PFSK-1 (cell line): Measurements from ENCODE around the gene PRLR.

Experiments used
- FOXP2 ChIP-seq: optimal IDR thresholded peaks from 2 replicates; pipeline ENCODE3; 2011; ENCODE audit warnings: borderline replicate concordance, control low read depth, inconsistent platforms; ENCODE audit not compliant: insufficient read depth; ENCODE audit errors: extremely low read length, extremely low read depth
- POLR2AphosphoS5 ChIP-seq: IDR thresholded peaks from 2 replicates; pipeline ENCODE4 v1.6.1; 2012; ENCODE audit warnings: low read depth, mild to moderate bottlenecking, control low read depth, low read length, moderate library complexity
- REST ChIP-seq, 2 experiments: IDR thresholded peaks; 2 replicates each; pipeline versions ENCODE4 v1.6.1 to v1.8.0; 2011 to 2012; ENCODE audit warnings: low read depth in 2 of 2, low read length in 2 of 2, control low read depth in 1 of 2, inconsistent platforms in 1 of 2, mild to moderate bottlenecking in 1 of 2, moderate library complexity in 1 of 2; ENCODE audit not compliant: insufficient read depth in 1 of 2
- SIN3A ChIP-seq: IDR thresholded peaks from 2 replicates; pipeline ENCODE4 v1.6.1; 2012; ENCODE audit warnings: mild to moderate bottlenecking, low read length, moderate library complexity, borderline replicate concordance; ENCODE audit not compliant: insufficient read depth
- TAF1 ChIP-seq: IDR thresholded peaks from 2 replicates; pipeline ENCODE4 v1.6.1; 2012; ENCODE audit warnings: low read length, control low read depth, borderline replicate concordance; ENCODE audit not compliant: insufficient read depth

Gene PRLR

DNA sequence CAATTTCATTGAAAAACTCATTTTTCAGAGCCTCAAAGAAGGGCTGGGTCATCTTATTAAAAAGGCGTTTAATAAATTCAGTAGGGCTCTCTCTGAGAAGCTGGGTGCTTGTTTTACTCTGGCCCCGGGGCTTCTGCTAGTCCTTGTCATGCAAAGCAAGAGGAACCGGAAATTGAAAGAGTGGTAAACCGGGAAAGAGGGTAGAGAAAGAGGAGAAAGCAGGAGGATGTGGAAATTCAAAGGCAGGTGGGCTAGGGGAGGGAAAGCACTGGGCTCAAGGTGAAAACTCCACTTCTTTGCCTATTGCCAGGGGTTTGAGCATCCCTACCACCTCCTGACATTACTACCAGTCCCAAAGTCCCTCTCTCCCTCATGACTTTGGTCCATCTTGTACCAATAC is 118.0 kb downstream of the PRLR start:
- TF ChIP-seq FOXP2 (no peak), POLR2AphosphoS5 (no peak), SIN3A (no peak)

DNA sequence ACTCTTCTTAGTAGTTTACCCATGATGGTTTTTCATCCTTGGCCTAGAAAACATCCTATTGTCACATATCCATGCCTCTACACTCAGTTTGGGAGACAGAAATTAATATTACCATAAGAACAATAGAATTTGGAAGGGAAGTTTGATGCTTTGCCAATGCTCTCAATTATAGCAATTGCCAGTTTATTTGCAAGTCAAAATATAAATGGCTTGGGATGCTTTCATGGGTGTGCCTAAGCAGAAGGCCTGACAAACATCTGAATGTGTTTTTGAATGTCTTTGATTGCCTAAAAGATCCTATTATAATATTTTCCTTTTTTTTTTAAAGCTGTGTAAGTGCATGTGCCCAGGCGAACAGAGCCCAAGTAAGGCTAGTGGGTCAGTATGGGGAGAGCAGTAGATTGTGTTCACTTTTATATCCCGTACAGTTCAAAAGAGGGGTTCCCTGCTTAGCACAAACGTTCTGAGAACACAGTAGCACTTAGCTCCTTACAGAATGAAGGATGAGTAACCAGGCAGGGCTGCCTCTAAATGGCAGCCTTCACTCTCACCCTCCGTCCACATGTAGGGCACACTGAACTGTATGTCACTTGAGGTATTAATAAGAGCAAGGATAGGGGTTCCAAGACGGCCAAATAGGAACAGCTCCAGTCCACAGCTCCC is 126.5 kb downstream of the PRLR start:
- TF ChIP-seq FOXP2: no peak
- TF ChIP-seq REST (IDR thresholded peaks at IDR 0.05; ENCODE audit: insufficient read depth in 1 of 2, low read depth in 2 of 2, low read length in 2 of 2): no peak
- no peak for TF ChIP-seq TAF1
- TF ChIP-seq POLR2AphosphoS5: no peak
- TF ChIP-seq SIN3A: no peak

- TF ChIP-seq TAF1 (no peak), REST (IDR thresholded peaks at IDR 0.05; ENCODE audit: insufficient read depth in 1 of 2, low read depth in 2 of 2, low read length in 2 of 2) (no peak), FOXP2 (no peak), SIN3A (no peak), POLR2AphosphoS5 (no peak)
These were observed 129.3 kb downstream of the PRLR start for GRCh38 chr5:35101016-35101415.

DNA sequence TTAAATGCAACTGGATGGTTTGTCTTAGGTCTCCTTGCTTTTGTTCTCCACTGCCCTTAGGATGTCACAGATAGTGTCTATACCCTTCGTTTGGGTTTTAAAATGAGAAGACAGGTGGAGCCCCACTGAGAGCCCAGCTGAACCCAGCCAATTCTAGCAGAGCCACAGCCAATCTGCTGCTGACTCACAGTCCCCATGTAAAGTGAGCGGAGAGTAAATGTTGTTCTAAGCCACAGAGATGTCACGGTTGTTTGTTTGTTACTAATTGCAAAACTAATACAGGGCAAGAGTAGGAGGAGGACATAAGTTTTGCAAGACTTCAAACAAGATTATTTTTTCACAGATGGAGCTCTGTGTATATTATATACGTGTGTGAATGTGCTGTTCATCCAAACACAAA is 132.1 kb downstream of the PRLR start:
- TF ChIP-seq TAF1 (no peak), FOXP2 (no peak), REST (IDR thresholded peaks at IDR 0.05; ENCODE audit: insufficient read depth in 1 of 2, low read depth in 2 of 2, low read length in 2 of 2) (no peak), POLR2AphosphoS5 (no peak), SIN3A (no peak)

GRCh38 chr5:35096932-35097331 is 133.4 kb downstream of the PRLR start:
- no peak for TF ChIP-seq SIN3A

DNA sequence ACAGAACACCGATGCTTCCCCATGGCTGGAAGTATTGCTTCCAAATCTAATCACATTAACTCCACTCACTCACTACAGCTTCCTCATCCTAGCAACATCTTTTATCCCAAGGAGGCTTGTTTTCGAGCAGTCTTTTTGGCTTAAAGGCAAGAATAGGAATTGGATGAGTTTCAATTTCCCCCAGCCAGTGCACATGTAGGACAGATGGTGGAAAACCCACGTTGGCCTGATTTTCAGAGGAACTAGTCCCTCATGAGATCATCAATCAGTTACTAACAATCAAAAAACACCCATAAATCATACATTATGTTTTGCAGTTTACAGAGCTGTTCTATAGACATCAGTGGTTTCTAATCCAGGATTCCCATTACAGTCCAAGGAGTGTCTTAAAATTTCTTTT is 134.1 kb downstream of the PRLR start:
- TF ChIP-seq TAF1 (no peak), SIN3A (no peak), REST (IDR thresholded peaks at IDR 0.05; ENCODE audit: insufficient read depth in 1 of 2, low read depth in 2 of 2, low read length in 2 of 2) (no peak)
